OCI-LY3 (cell line): Measurements from ENCODE around the gene VPS25.

ENCODE experiments used
- H2AFZ ChIP-seq: fragments of 200-600, 300-600 bp; shearing (Covaris generic); 2 replicates; pipeline ENCODE4 v1.6.0; 2014; ENCODE audit warnings: antibody characterized with exemption, low read depth, low read length
- H3K27ac ChIP-seq: fragments of 200-600, 300-600 bp; sonication (generic); 2 replicates; pipeline ENCODE4 v1.5.1; 2014; ENCODE audit warnings: mild to moderate bottlenecking, low read length, moderate library complexity, mixed read lengths
- H3K27me3 ChIP-seq: fragments of 200-600, 300-600 bp; sonication (generic); 2 replicates; pipeline ENCODE4 v1.6.1; 2014; ENCODE audit warnings: low read depth, low read length, mixed read lengths
- H3K36me3 ChIP-seq: fragments of 200-600, 300-600 bp; sonication (generic); replicated peaks from 2 replicates; pipeline ENCODE3; 2014; ENCODE audit warnings: low read depth, low read length, mixed read lengths
- H3K4me1 ChIP-seq: fragments of 300-600, 200-600 bp; sonication (generic); 2 replicates; pipeline ENCODE4 v1.6.1; 2014; ENCODE audit warnings: low read length, mixed read lengths
- H3K4me2 ChIP-seq: fragments of 200-600, 300-600 bp; sonication (generic); 2 replicates; pipeline ENCODE4 v1.6.1; 2014; ENCODE audit warnings: low read length, mixed read lengths
- H3K4me3 ChIP-seq: fragments of 300-600, 200-600 bp; sonication (generic); 2 replicates; pipeline ENCODE4 v1.5.1; 2014; ENCODE audit warnings: antibody characterized with exemption, mild to moderate bottlenecking, low read length, moderate library complexity
- H3K79me2 ChIP-seq: fragments of 300-600, 200-600 bp; shearing (Covaris generic); 2 replicates; pipeline ENCODE4 v1.6.1; 2014; ENCODE audit warnings: mild to moderate bottlenecking, low read length, mixed read lengths
- H3K9ac ChIP-seq: fragments of 300-600, 200-600 bp; shearing (Covaris generic); 2 replicates; pipeline ENCODE4 v1.6.0; 2014; ENCODE audit warnings: mild to moderate bottlenecking, low read length, moderate library complexity
- H3K9me3 ChIP-seq: fragments of 200-600, 300-600 bp; shearing (Covaris generic); 2 replicates; pipeline ENCODE4 v1.6.1; 2014; ENCODE audit warnings: low read length, mixed read lengths; ENCODE audit not compliant: insufficient read depth
- H4K20me1 ChIP-seq: fragments of 200-600, 300-600 bp; sonication (generic); 2 replicates; pipeline ENCODE4 v1.6.1; 2016; ENCODE audit warnings: low read length, mixed read lengths; ENCODE audit not compliant: insufficient read depth
- EZH2phosphoT487 ChIP-seq: fragments of 200-600 bp; shearing (Covaris generic); IDR thresholded peaks from 2 replicates; pipeline ENCODE4 v1.6.1; 2018; ENCODE audit warnings: antibody characterized with exemption, mixed run types, low read depth
- TF ChIP-seq, protein P1 (sequence below): fragments of 200-600, 300-600 bp; sonication (generic); IDR thresholded peaks from 2 replicates; pipeline ENCODE4 v1.5.1; 2014; ENCODE audit warnings: antibody characterized with exemption, low read length, low read depth

Gene VPS25

DNA sequence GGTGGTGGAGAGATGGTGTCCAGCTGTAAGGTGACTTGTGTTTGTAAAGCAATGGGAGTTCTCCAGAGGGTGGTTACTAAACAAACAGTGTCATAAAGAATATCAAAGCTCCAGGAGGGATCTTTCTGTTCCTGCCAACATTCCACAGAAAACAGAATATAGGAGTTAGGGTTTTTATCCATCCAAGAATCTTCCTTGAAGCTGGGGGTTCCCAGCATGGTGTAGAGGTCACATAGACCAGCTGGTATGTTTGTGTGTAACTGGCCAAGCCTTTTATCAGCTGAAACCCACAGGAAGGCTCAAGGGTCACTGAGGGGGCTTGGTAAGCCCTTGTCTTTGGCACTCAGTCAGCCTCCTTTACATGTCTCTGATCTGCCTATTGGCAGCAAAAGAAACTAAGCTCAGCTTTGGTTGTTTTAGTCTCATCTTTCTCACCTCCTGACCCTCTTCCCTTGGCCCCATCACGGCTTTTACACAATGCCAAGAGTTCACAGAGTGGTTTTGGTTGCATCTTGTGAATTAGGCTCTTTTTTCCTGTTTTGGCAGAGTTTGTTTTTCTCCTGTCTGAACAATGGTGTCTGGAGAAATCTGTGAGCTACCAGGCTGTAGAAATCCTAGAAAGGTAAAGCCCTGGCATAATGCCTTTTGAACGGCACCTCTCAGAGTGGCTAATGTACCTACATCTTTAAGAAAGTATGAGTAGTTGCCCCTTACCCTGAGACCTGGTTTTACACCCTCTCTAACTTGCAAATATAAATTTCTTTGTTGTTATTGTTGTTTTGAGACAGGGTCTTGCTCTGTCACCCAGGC lies 30.0 kb downstream of the VPS25 start:
- H3K4me2 ChIP-seq: no peak overlapping the region
- TF ChIP-seq, protein P1, sequence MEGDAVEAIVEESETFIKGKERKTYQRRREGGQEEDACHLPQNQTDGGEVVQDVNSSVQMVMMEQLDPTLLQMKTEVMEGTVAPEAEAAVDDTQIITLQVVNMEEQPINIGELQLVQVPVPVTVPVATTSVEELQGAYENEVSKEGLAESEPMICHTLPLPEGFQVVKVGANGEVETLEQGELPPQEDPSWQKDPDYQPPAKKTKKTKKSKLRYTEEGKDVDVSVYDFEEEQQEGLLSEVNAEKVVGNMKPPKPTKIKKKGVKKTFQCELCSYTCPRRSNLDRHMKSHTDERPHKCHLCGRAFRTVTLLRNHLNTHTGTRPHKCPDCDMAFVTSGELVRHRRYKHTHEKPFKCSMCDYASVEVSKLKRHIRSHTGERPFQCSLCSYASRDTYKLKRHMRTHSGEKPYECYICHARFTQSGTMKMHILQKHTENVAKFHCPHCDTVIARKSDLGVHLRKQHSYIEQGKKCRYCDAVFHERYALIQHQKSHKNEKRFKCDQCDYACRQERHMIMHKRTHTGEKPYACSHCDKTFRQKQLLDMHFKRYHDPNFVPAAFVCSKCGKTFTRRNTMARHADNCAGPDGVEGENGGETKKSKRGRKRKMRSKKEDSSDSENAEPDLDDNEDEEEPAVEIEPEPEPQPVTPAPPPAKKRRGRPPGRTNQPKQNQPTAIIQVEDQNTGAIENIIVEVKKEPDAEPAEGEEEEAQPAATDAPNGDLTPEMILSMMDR: no peak
- TF ChIP-seq EZH2phosphoT487: no peak
- no peaks in the 10 kb centered on the region for H3K9me3 ChIP-seq
- H3K4me3 ChIP-seq: no peak overlapping the region
- no peak overlapping the region for H2AFZ ChIP-seq
- no peak overlapping the region for H3K27ac ChIP-seq
- H3K9ac ChIP-seq: no peak overlapping the region
- no peaks in the 10 kb centered on the region for H3K27me3 ChIP-seq
- no peaks in the 10 kb centered on the region for H3K36me3 ChIP-seq
- no peaks in the 10 kb centered on the region for H3K4me1 ChIP-seq
- H3K79me2 ChIP-seq: no peaks in the 10 kb centered on the region
- no peaks in the 10 kb centered on the region for H4K20me1 ChIP-seq

DNA sequence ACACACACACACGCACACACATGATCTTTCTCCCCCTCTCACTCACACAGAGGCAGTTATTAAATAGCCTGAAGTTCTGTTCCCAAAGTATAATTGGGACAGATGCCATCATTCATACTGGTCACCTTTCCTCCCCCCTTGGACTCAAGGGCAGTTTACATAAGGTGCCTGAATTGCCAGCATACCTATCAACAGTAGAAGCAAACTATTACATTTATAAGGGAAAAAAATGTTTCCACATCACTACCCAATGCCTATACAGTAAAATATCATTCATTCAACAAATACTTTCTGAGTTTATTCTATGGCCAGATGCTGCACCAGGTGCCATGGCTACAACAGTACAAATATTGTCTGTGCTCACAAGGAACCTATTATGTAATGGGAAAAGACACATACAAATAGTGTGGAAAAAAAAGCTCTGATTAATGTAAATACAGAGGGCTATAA lies 31.7 kb downstream of the VPS25 start:
- Histone ChIP-seq H3K4me2 (no peak overlapping the region), H2AFZ (no peak overlapping the region), H3K4me1 (no peaks in the 10 kb centered on the region), H3K27me3 (no peaks in the 10 kb centered on the region), H3K4me3 (no peak overlapping the region), H3K36me3 (peaks cover 7% of the 10 kb centered on the region), H3K79me2 (no peaks in the 10 kb centered on the region), H3K27ac (no peak overlapping the region), H3K9me3 (no peaks in the 10 kb centered on the region), H4K20me1 (no peaks in the 10 kb centered on the region), H3K9ac (no peak overlapping the region)
- TF ChIP-seq, protein P1: no peak

DNA sequence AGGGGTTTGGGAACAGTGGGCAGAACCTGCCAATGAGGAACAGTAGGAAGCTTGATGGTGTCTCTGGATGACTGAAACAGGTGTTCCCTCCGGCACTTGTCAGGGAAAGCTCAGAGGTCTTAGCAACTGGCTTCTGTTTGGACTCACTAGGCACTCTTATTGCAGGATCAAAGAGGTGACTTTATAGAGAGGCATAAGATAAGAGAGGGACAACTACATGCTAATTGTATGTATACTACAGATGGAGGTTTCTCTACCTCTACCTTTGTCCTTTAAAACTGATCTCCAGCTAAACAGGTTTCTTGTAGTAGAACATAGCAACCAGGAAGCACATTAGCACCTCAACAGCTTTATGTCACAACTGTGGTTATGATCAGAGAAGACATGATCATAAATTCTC lies 33.0 kb downstream of the VPS25 start:
- no peaks in the 10 kb centered on the region for H3K79me2 ChIP-seq
- H3K9me3 ChIP-seq: no peaks in the 10 kb centered on the region
- H3K4me1 ChIP-seq: no peaks in the 10 kb centered on the region
- no peak overlapping the region for H3K27ac ChIP-seq
- no peak overlapping the region for H3K9ac ChIP-seq
- H3K4me2 ChIP-seq: no peak overlapping the region
- H3K27me3 ChIP-seq: no peaks in the 10 kb centered on the region
- TF ChIP-seq EZH2phosphoT487: no peak
- TF ChIP-seq, protein P1: no peak
- H3K4me3 ChIP-seq: no peak overlapping the region
- no peak overlapping the region for H2AFZ ChIP-seq
- no peaks in the 10 kb centered on the region for H4K20me1 ChIP-seq
- peaks cover 17% of the 10 kb centered on the region for H3K36me3 ChIP-seq

DNA sequence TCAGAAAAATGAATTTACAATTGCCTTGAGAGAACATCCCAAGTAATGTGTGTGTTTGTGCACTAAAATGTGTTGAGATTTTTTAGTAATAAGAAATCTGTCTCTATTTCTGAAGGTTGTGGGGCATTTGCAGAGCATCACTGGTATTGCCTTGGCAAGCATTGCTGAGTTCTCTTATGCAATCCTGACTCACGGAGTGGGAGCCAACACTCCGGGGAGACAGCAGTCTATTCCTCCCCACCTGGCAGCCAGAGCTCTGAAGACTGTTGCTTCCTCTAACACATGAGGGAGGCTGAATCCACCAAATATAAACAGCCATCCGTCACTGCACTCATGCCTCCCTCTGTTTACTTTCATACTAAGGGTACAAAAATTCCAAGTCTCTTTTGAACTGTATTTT lies 36.0 kb downstream of the VPS25 start:
- Histone ChIP-seq H3K27me3 (no peaks in the 10 kb centered on the region), H3K4me1 (no peaks in the 10 kb centered on the region), H3K9ac (no peak overlapping the region), H3K9me3 (no peaks in the 10 kb centered on the region), H4K20me1 (no peaks in the 10 kb centered on the region), H3K27ac (no peak overlapping the region), H3K4me3 (no peak overlapping the region), H3K36me3 (peaks cover 29% of the 10 kb centered on the region), H2AFZ (no peak overlapping the region), H3K4me2 (no peak overlapping the region), H3K79me2 (no peaks in the 10 kb centered on the region)
- TF ChIP-seq, protein P1: no peak
- no peak for TF ChIP-seq EZH2phosphoT487
